Activated T-helper 2 cell treated with anti-CD3 and anti-CD28 coated beads, Interferon-gamma antibody, Interleukin-2, Interleukin-4, amounts not matched to agents 10 μg/mL and 5 μg/mL and 100 μg/mL, durations not matched to agents 14 hours and 24 hours and 36 hours (primary cell): ENCODE results near the gene PPP1R1B. TPM values are rescaled to one million over a fixed set of nuclear protein-coding genes. Genes with fewer than 3 reads are reported as not detected.

ENCODE experiments used
- DNase-seq: peaks from one replicate; pipeline ENCODE4 v3.0.0; 2021; ENCODE audit warnings: low spot score
- H3K27ac Mint-ChIP-seq: one replicate; pipeline ENCODE4 v1.8.0; 2021; ENCODE audit warnings: mixed read lengths
- H3K27me3 Mint-ChIP-seq: one replicate; pipeline ENCODE4 v1.8.0; 2021; ENCODE audit warnings: low read depth, mixed read lengths
- H3K36me3 Mint-ChIP-seq: one replicate; pipeline ENCODE4 v1.8.0; 2021; ENCODE audit warnings: low read depth, mixed read lengths
- H3K4me1 Mint-ChIP-seq: one replicate; pipeline ENCODE4 v1.8.0; 2021; ENCODE audit warnings: low read depth, mixed read lengths
- H3K4me3 Mint-ChIP-seq: one replicate; pipeline ENCODE4 v1.8.0; 2021; ENCODE audit warnings: low read depth, mild to moderate bottlenecking, moderate library complexity, mixed read lengths
- H3K9me3 Mint-ChIP-seq: one replicate; pipeline ENCODE4 v1.8.0; 2021; ENCODE audit warnings: mixed read lengths
- intact Hi-C: fragments of 100-400 bp; cut with micrococcal nuclease; formaldehyde crosslinking; loops from one replicate; pipeline ENCODE4 v1.15.1; 2023
- total RNA-seq: library from RNA; stranded (reverse); gene quantifications from 2 replicates; pipeline ENCODE4 v1.2.3, GENCODE V29; 2022

The PPP1R1B gene
- total RNA-seq, 1 donor from 2014 or later: not detected

GRCh38 chr17:39648616-39649366, 22.0 kb downstream of the PPP1R1B start:
- Mint-ChIP-seq H3K4me3 (no peak overlapping the region), H3K27me3 (no peaks in the 10 kb centered on the region), H3K4me1 (peaks cover 11% of the 10 kb centered on the region), H3K36me3 (no peaks in the 10 kb centered on the region), H3K27ac (no peak overlapping the region), H3K9me3 (no peaks in the 10 kb centered on the region)
- no peak for DNase-seq
- intact Hi-C loops: no loop called here

GRCh38 chr17:39650121-39650579, 23.4 kb downstream of the PPP1R1B start:
- Mint-ChIP-seq H3K27me3 (no peaks in the 10 kb centered on the region), H3K4me1 (peaks cover 13% of the 10 kb centered on the region), H3K27ac (no peak overlapping the region), H3K36me3 (peaks cover 6% of the 10 kb centered on the region), H3K9me3 (no peaks in the 10 kb centered on the region), H3K4me3 (no peak overlapping the region)
- DNase-seq: no peak
- intact Hi-C loops: no loop called here

GRCh38 chr17:39651923-39652586, 25.3 kb downstream of the PPP1R1B start:
- peaks cover 8% of the 10 kb centered on the region for H3K4me1 Mint-ChIP-seq
- no peak overlapping the region for H3K4me3 Mint-ChIP-seq
- H3K27ac Mint-ChIP-seq: peak overlapping the region; percentile 23
- intact Hi-C loops: no loop called here
- H3K27me3 Mint-ChIP-seq: no peaks in the 10 kb centered on the region
- H3K36me3 Mint-ChIP-seq: peaks cover 13% of the 10 kb centered on the region
- H3K9me3 Mint-ChIP-seq: no peaks in the 10 kb centered on the region
- no peak for DNase-seq

GRCh38 chr17:39652587-39653315, 26.0 kb downstream of the PPP1R1B start:
- Mint-ChIP-seq H3K4me3 (no peak overlapping the region), H3K4me1 (peaks cover 8% of the 10 kb centered on the region), H3K36me3 (peaks cover 14% of the 10 kb centered on the region), H3K27me3 (no peaks in the 10 kb centered on the region), H3K9me3 (no peaks in the 10 kb centered on the region), H3K27ac (no peak overlapping the region)
- intact Hi-C loops: no loop called here
- DNase-seq: no peak

GRCh38 chr17:39653316-39653661, 26.5 kb downstream of the PPP1R1B start:
- DNase-seq: no peak
- Mint-ChIP-seq H3K27ac (no peak overlapping the region), H3K4me3 (no peak overlapping the region), H3K27me3 (no peaks in the 10 kb centered on the region), H3K36me3 (peaks cover 19% of the 10 kb centered on the region), H3K9me3 (no peaks in the 10 kb centered on the region), H3K4me1 (peaks cover 8% of the 10 kb centered on the region)
- intact Hi-C loops: no loop called here

- intact Hi-C loops: no loop called here
These were observed 27.0 kb downstream of the PPP1R1B start for GRCh38 chr17:39653662-39654331.

GRCh38 chr17:39655105-39655504, 28.4 kb downstream of the PPP1R1B start:
- DNase-seq: no peak
- Mint-ChIP-seq H3K4me1 (peaks cover 6% of the 10 kb centered on the region), H3K27me3 (no peaks in the 10 kb centered on the region), H3K36me3 (peaks cover 20% of the 10 kb centered on the region), H3K9me3 (no peaks in the 10 kb centered on the region), H3K4me3 (no peak overlapping the region), H3K27ac (no peak overlapping the region)
- intact Hi-C loops: no loop called here

More at GRCh38 chr17:39653662-39654331, 27.0 kb downstream of the PPP1R1B start:
- no peaks in the 10 kb centered on the region for H3K27me3 Mint-ChIP-seq
- H3K27ac Mint-ChIP-seq: no peak overlapping the region
- H3K9me3 Mint-ChIP-seq: no peaks in the 10 kb centered on the region
- H3K4me1 Mint-ChIP-seq: peaks cover 8% of the 10 kb centered on the region
- DNase-seq: peak; percentile 62
- no peak overlapping the region for H3K4me3 Mint-ChIP-seq
- H3K36me3 Mint-ChIP-seq: peaks cover 20% of the 10 kb centered on the region

- intact Hi-C loops: no loop called here
- Mint-ChIP-seq H3K27ac (no peak overlapping the region), H3K36me3 (peaks cover 32% of the 10 kb centered on the region), H3K4me3 (no peak overlapping the region), H3K27me3 (no peaks in the 10 kb centered on the region), H3K4me1 (peaks cover 4% of the 10 kb centered on the region), H3K9me3 (no peaks in the 10 kb centered on the region)
- DNase-seq: no peak
These were observed 31.6 kb downstream of the PPP1R1B start for GRCh38 chr17:39658346-39658745.

- H3K36me3 Mint-ChIP-seq: peaks cover 32% of the 10 kb centered on the region
- peaks cover 2% of the 10 kb centered on the region for H3K4me1 Mint-ChIP-seq
- H3K4me3 Mint-ChIP-seq: no peak overlapping the region
- H3K27me3 Mint-ChIP-seq: no peaks in the 10 kb centered on the region
- H3K27ac Mint-ChIP-seq: no peak overlapping the region
- no peaks in the 10 kb centered on the region for H3K9me3 Mint-ChIP-seq
- no peak for DNase-seq
- intact Hi-C loops: no loop called here
These were observed 32.0 kb downstream of the PPP1R1B start for GRCh38 chr17:39658760-39659159.

GRCh38 chr17:39659279-39660010, 32.7 kb downstream of the PPP1R1B start:
- Mint-ChIP-seq H3K36me3 (peaks cover 32% of the 10 kb centered on the region), H3K9me3 (no peaks in the 10 kb centered on the region), H3K4me1 (no peaks in the 10 kb centered on the region), H3K27ac (no peak overlapping the region), H3K4me3 (no peak overlapping the region), H3K27me3 (no peaks in the 10 kb centered on the region)
- intact Hi-C loops: no loop called here
- DNase-seq: no peak

- Mint-ChIP-seq H3K4me3 (no peak overlapping the region), H3K36me3 (peaks cover 27% of the 10 kb centered on the region), H3K27me3 (no peaks in the 10 kb centered on the region), H3K9me3 (no peaks in the 10 kb centered on the region), H3K4me1 (no peaks in the 10 kb centered on the region), H3K27ac (no peak overlapping the region)
- no peak for DNase-seq
- intact Hi-C loops: no loop called here
These were observed 33.2 kb downstream of the PPP1R1B start for GRCh38 chr17:39660011-39660360.
